Smooth muscle cell of the umbilical artery (primary cell): Measurements from ENCODE around the gene ERVH48-1. TPM values are rescaled to one million over a fixed set of nuclear protein-coding genes. Genes with fewer than 3 reads are reported as not detected.

ENCODE experiments used
- total RNA-seq: library from RNA; depleted of rRNA; stranded (reverse); fragments of >200 nt; gene quantifications from 2 replicates; pipeline ENCODE4 v1.2.3, GENCODE V29; 2014

ERVH48-1 gene
- not detected in 2 replicates for total RNA-seq

GRCh38 chr21:42925114-42925926 is at the start of gene ERVH48-1:
ERVH48-1 (minus strand) TSS chr21:42925630; CDS start chr21:42919006, 6,624 bp downstream.

GRCh38 chr21:42973991-42974831 is 48.8 kb upstream of the ERVH48-1 start, which contains the start of gene PKNOX1:
PKNOX1 (plus strand) TSS chr21:42974562; CDS start chr21:43004382, 29,820 bp downstream.

GRCh38 chr21:42892931-42893755 is 32.3 kb downstream of the ERVH48-1 start, which contains the start of gene NDUFV3:
NDUFV3 (plus strand) TSS chr21:42893309; CDS start chr21:42893334, 25 bp downstream.

GRCh38 chr21:42878993-42879787 is 46.2 kb downstream of the ERVH48-1 start, which contains the start of gene WDR4:
WDR4 (minus strand) TSS chr21:42879539; CDS start chr21:42879495, 44 bp downstream.

Other genes starting within 250 kb of the ERVH48-1 start
- 9.2 and 21.8 TPM in 2 replicates for gene WDR4, start 46.1 kb downstream of the ERVH48-1 start, total RNA-seq
- 42.5 and 50.6 TPM in 2 replicates for gene NDUFV3, start 32.3 kb downstream of the ERVH48-1 start, total RNA-seq
- 13.1 and 40.2 TPM in 2 replicates for gene PKNOX1, start 48.9 kb upstream of the ERVH48-1 start, total RNA-seq
- 13.4 and 85.5 TPM in 2 replicates for gene CBS, start 150.2 kb upstream of the ERVH48-1 start, total RNA-seq
- 16.9 and 38.1 TPM in 2 replicates for gene U2AF1, start 181.9 kb upstream of the ERVH48-1 start, total RNA-seq
- not detected in 2 replicates for gene CRYAA, start 243.4 kb upstream of the ERVH48-1 start, total RNA-seq